Fibroblast of lung (primary cell): ENCODE measurements around the gene ICOSLG. TPM values are rescaled to one million over a fixed set of nuclear protein-coding genes. Genes with fewer than 3 reads are reported as not detected.

Experiments
- DNase-seq, 2 donors: peaks; one replicate each; pipeline versions ENCODE4 v3.0.0 to v3.0.0-alpha.2; 2010; ENCODE audit warnings: low read depth in 2 of 2
- H2AFZ ChIP-seq: 2 replicates; pipeline ENCODE4 v1.5.1; 2012; ENCODE audit warnings: low read length, control low read depth, inconsistent platforms
- H3K27ac ChIP-seq: 2 replicates; pipeline ENCODE4 v1.5.1; 2011; ENCODE audit warnings: low read length, control low read depth; ENCODE audit not compliant: insufficient read depth
- H3K27me3 ChIP-seq: 2 replicates; pipeline ENCODE4 v1.5.1; 2011; ENCODE audit warnings: mild to moderate bottlenecking, low read length; ENCODE audit not compliant: control insufficient read depth, insufficient read depth
- H3K36me3 ChIP-seq: 2 replicates; pipeline ENCODE4 v1.5.1; 2011; ENCODE audit warnings: low read length; ENCODE audit not compliant: control insufficient read depth, insufficient read depth
- H3K4me1 ChIP-seq: 2 replicates; pipeline ENCODE4 v1.5.1; 2011; ENCODE audit warnings: low read length; ENCODE audit not compliant: control insufficient read depth, insufficient read depth; ENCODE audit errors: extremely low read depth
- H3K4me2 ChIP-seq: 2 replicates; pipeline ENCODE4 v1.5.1; 2011; ENCODE audit warnings: low read length, control low read depth; ENCODE audit not compliant: insufficient read depth; ENCODE audit errors: extremely low read depth
- H3K4me3 ChIP-seq, 4 experiments: fragments of 200-600 bp in 1 of 4; sonication (generic) in 1 of 4; replicated peaks in 1 of 4; 2 replicates each; pipeline ENCODE4 v1.5.1; 2011 to 2016; ENCODE audit warnings: low read length in 4 of 4, low read depth in 3 of 4, mild to moderate bottlenecking in 3 of 4, control low read depth in 2 of 4, inconsistent platforms in 1 of 4, mixed read lengths in 1 of 4; ENCODE audit not compliant: insufficient read depth in 1 of 4; ENCODE audit errors: control extremely low read depth in 1 of 4
- H3K79me2 ChIP-seq: 2 replicates; pipeline ENCODE4 v1.5.1; 2012; ENCODE audit warnings: mild to moderate bottlenecking, low read length, inconsistent platforms; ENCODE audit not compliant: control insufficient read depth, insufficient read depth
- H3K9ac ChIP-seq: 2 replicates; pipeline ENCODE4 v1.5.1; 2011; ENCODE audit warnings: mild to moderate bottlenecking, low read length, control low read depth; ENCODE audit not compliant: insufficient read depth
- H3K9me3 ChIP-seq: 2 replicates; pipeline ENCODE4 v1.5.1; 2012; ENCODE audit warnings: low read depth, low read length; ENCODE audit not compliant: control insufficient read depth, insufficient read depth
- H4K20me1 ChIP-seq: 2 replicates; pipeline ENCODE4 v1.5.1; 2011; ENCODE audit warnings: low read length; ENCODE audit not compliant: control insufficient read depth, insufficient read depth; ENCODE audit errors: extremely low read depth
- CTCF ChIP-seq, 2 donors: IDR thresholded peaks in 1 of 2; conservative IDR thresholded peaks in 1 of 2; 1 replicate in 1 of 2; 2 replicates in 1 of 2; pipeline ENCODE4 v1.5.1; 2011 to 2012; ENCODE audit warnings: low read length in 2 of 2, control low read depth in 1 of 2, inconsistent platforms in 1 of 2, low read depth in 1 of 2, mild to moderate bottlenecking in 1 of 2
- EZH2 ChIP-seq: IDR thresholded peaks from 2 replicates; pipeline ENCODE4 v1.5.1; 2012; ENCODE audit warnings: low read length, control low read depth, mild to moderate bottlenecking; ENCODE audit errors: missing control alignments
- polyA plus RNA-seq, 2 donors: library from polyadenylated mRNA; depleted of rRNA in 1 of 2; stranded (reverse) in 1 of 2; unstranded in 1 of 2; fragments of >200 nt; gene quantifications; 2 replicates each; pipeline ENCODE4 v1.2.1, GENCODE V29; 2011 to 2012; ENCODE audit warnings: missing spikeins in 1 of 2
- total RNA-seq: library from RNA; depleted of rRNA; stranded (reverse); fragments of >200 nt; gene quantifications from 2 replicates; pipeline ENCODE4 v1.2.1, GENCODE V29; 2014

The ICOSLG gene
- total and polyA plus RNA-seq, 2 donors (not counting 1 experiment from before 2014, with no cell fraction given) = under 0.01 TPM; not detected in 1

- Histone ChIP-seq H4K20me1 (no peaks in the 10 kb centered on the region), H3K27me3 (no peaks in the 10 kb centered on the region), H3K4me3 (no peak overlapping the region), H3K4me2 (no peak overlapping the region), H3K9me3 (no peaks in the 10 kb centered on the region), H3K27ac (no peak overlapping the region), H3K79me2 (no peaks in the 10 kb centered on the region), H3K36me3 (no peaks in the 10 kb centered on the region), H3K9ac (no peak overlapping the region), H2AFZ (no peak overlapping the region), H3K4me1 (no peaks in the 10 kb centered on the region)
- TF ChIP-seq EZH2 (no peak), CTCF (conservative IDR thresholded peaks at IDR 0.05 in 1 of 2, IDR thresholded peaks at IDR 0.05 in 1 of 2; ENCODE audit: low read depth in 1 of 2, low read length in 2 of 2) (no peak)
- no peak for DNase-seq
Measured at GRCh38 chr21:44265734-44266270, 25.1 kb upstream of the ICOSLG start.

- no peak for DNase-seq
- Histone ChIP-seq H2AFZ (no peak overlapping the region), H3K9me3 (no peaks in the 10 kb centered on the region), H3K4me1 (no peaks in the 10 kb centered on the region), H3K9ac (no peak overlapping the region), H3K27me3 (peaks cover 2% of the 10 kb centered on the region), H3K4me3 (no peak overlapping the region), H3K27ac (no peak overlapping the region), H3K79me2 (no peaks in the 10 kb centered on the region), H3K4me2 (no peak overlapping the region), H4K20me1 (no peaks in the 10 kb centered on the region), H3K36me3 (no peaks in the 10 kb centered on the region)
- TF ChIP-seq EZH2 (no peak), CTCF (conservative IDR thresholded peaks at IDR 0.05 in 1 of 2, IDR thresholded peaks at IDR 0.05 in 1 of 2; ENCODE audit: low read depth in 1 of 2, low read length in 2 of 2) (no peak)
Measured at GRCh38 chr21:44263768-44264167, 23.0 kb upstream of the ICOSLG start.

GRCh38 chr21:44263221-44263760, 22.5 kb upstream of the ICOSLG start:
- TF ChIP-seq CTCF (conservative IDR thresholded peaks at IDR 0.05 in 1 of 2, IDR thresholded peaks at IDR 0.05 in 1 of 2; ENCODE audit: low read depth in 1 of 2, low read length in 2 of 2) (no peak), EZH2 (no peak)
- Histone ChIP-seq H3K4me3 (no peak overlapping the region), H3K9me3 (no peaks in the 10 kb centered on the region), H3K36me3 (no peaks in the 10 kb centered on the region), H4K20me1 (no peaks in the 10 kb centered on the region), H2AFZ (no peak overlapping the region), H3K27me3 (peaks cover 2% of the 10 kb centered on the region), H3K4me1 (no peaks in the 10 kb centered on the region), H3K27ac (no peak overlapping the region), H3K79me2 (no peaks in the 10 kb centered on the region), H3K4me2 (no peak overlapping the region), H3K9ac (no peak overlapping the region)
- DNase-seq = no peak
